NT2/D1 (cell line): ENCODE results near the gene CIC.

Experiments
- SUZ12 ChIP-seq: IDR thresholded peaks from 2 replicates; pipeline ENCODE4 v1.6.1; 2011; ENCODE audit not compliant: insufficient read length, insufficient read depth; ENCODE audit errors: extremely low read depth
- YY1 ChIP-seq: IDR thresholded peaks from 2 replicates; pipeline ENCODE4 v1.6.1; 2011; ENCODE audit not compliant: insufficient read length, insufficient read depth

- TF ChIP-seq YY1 (no peak), SUZ12 (no peak)
Observed at GRCh38 chr19:42292963-42293362, 23.9 kb downstream of the CIC start.
